GM12872 (cell line): Measurements from ENCODE around the gene CCR3.
A peak's percentile ranks its signal among the peaks of the same experiment; 100 is the strongest.

ENCODE experiments used
- TF ChIP-seq, protein P1 (sequence below): IDR thresholded peaks from 3 replicates; pipeline ENCODE4 v1.5.1; 2011; ENCODE audit warnings: low read depth, mild to moderate bottlenecking, low read length, moderate library complexity; ENCODE audit not compliant: insufficient read depth

Gene CCR3

GRCh38 chr3:46202535-46202934 is 39.7 kb upstream of the CCR3 start:
- TF ChIP-seq, protein P1, sequence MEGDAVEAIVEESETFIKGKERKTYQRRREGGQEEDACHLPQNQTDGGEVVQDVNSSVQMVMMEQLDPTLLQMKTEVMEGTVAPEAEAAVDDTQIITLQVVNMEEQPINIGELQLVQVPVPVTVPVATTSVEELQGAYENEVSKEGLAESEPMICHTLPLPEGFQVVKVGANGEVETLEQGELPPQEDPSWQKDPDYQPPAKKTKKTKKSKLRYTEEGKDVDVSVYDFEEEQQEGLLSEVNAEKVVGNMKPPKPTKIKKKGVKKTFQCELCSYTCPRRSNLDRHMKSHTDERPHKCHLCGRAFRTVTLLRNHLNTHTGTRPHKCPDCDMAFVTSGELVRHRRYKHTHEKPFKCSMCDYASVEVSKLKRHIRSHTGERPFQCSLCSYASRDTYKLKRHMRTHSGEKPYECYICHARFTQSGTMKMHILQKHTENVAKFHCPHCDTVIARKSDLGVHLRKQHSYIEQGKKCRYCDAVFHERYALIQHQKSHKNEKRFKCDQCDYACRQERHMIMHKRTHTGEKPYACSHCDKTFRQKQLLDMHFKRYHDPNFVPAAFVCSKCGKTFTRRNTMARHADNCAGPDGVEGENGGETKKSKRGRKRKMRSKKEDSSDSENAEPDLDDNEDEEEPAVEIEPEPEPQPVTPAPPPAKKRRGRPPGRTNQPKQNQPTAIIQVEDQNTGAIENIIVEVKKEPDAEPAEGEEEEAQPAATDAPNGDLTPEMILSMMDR = no peak

GRCh38 chr3:46203681-46204080 is 38.6 kb upstream of the CCR3 start:
- TF ChIP-seq, protein P1 = no peak

GRCh38 chr3:46205286-46205960 is 36.8 kb upstream of the CCR3 start:
- TF ChIP-seq, protein P1 = no peak

GRCh38 chr3:46206282-46207015 is 35.8 kb upstream of the CCR3 start:
- TF ChIP-seq, protein P1 = no peak

GRCh38 chr3:46208167-46208704 is 34.0 kb upstream of the CCR3 start, which contains the start of gene CCR1:
CCR1 (minus strand) TSS chr3:46208313; CDS start chr3:46204313, 4,000 bp downstream.
- TF ChIP-seq, protein P1 = peak; percentile 88

DNA sequence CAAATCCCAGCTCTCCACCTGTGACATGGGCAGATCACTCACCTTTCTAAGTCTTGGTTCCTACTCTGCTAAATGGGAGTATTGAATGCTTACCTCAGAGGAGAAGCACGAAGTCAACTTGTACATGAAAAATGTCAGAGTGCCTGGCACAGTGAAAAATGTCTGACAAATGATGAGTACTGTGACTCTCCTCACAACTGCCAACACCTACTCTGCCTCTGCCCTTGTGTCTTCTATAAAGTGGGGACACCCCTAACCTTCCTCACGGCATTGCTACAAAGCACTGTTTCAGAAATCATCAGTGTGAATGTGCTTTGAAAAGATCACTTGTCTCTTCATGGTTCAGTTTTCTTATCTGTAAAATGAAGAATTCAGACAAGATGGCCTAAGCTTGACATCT is 33.2 kb upstream of the CCR3 start:
- TF ChIP-seq, protein P1 = no peak

- TF ChIP-seq, protein P1 = no peak
Observed at GRCh38 chr3:46209746-46210470, 32.4 kb upstream of the CCR3 start.
